ENCODE results near the gene CSTPP1.
"Not testable (repeated sequence)": the region's sequence is repeated elsewhere in the genome, so short reads cannot be mapped to it uniquely, and the experiment has no call there.

The CSTPP1 gene

DNA sequence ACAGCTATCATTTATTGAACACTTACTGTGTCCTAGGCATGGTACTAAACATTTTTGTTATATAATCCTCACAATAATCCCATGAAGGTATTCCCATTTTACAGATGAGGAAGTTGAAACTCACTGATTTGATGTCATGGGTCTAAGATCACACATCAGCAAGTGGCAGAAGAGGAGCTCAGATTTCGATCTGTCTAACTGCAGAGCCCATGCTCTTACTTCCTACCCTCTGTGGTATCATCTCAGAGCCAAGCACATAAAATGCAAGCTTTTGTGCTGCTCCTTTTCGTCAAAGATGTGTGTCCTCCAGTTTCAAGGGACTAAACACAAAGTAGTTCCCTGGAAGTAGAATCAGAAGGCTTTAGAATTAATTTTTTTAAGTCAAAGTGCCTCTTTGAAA, 169.0 kb downstream of the CSTPP1 start:
- DNase-seq: no peak

DNA sequence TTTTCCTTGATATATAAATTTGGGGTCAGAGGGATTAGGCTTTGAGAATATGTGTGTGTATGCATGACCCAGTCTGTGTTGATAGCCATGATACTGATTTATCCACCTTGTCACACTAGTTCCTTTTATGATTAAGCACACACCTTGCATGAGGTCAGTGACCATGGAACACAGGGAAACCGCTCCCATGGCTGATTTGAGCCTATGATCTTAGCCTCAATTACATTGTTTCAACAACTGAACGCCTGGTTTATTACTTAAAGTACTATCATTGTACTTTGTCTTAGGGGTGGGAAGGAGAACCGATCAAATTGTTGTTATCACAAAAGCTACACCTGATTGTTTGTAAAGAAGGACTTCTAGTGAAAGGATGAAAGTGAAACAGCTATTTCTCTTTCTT, 169.4 kb downstream of the CSTPP1 start:
- no peak for DNase-seq

DNA sequence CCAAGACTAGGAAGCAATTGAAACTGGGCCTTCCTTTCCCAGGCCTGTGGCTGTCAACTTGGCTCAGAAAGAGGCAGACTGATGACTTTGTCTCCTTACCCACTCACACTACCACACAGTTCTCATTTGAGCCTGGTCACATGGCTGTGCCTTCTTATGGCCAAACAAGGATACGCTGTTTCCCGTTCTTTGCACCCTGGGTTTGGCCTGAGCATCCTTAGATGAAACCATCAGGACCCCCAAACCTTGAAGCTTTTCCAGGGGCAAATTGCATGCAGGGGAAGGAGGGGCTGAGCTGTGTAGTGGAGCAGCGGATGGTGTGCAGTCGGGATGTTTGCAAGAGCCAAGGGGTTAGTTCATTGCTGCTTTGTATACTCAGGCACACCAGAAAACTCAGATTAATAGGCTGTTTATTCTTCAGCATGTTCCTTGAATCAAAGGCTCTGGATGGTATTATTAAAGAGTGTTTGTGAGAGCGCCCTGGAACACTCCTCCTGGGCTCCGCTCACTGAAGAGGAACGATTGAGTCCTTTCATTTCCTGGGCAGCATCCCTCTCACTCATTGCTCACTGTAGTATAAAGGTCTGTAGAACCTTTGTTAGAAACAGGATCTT, 170.3 kb downstream of the CSTPP1 start:
- DNase-seq: no peak

DNA sequence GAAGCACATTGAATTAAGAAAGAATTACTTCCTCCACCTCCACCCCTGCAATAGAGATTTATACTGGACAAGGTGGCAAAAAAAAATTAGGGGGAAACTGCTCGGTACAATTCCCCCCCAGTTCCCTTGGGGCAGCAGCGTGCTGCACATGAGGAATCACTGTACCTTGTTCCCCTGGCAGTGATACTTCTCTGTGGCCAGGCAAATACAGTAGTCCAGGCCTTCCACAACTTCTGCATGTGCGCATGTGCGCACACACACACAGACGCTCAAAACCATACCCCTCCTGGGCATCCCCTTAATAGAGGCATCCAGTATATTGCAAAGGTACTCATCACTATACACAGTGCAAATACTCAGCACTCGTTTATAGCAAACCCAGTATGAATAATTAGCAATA, 171.2 kb downstream of the CSTPP1 start:
- no peak for DNase-seq

DNA sequence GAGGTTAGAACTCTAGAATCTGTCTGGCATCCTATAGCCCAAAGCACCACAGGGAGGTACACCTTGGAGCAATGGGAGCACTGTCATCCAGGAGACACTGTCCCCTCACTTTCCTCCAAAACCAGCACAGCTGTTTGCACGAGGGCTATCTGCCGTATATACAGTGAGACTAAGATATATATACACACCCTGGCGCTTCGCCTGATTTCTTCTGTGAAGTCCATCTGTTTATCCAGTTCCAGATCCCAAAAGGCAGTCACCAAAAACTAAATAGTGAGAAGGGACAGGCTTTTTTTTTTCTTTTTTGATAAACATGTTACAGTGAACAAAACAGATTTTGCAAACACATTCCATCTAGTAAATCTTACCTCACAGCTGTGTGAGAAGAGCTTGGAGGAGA, 171.7 kb downstream of the CSTPP1 start:
- no peak for DNase-seq

DNA sequence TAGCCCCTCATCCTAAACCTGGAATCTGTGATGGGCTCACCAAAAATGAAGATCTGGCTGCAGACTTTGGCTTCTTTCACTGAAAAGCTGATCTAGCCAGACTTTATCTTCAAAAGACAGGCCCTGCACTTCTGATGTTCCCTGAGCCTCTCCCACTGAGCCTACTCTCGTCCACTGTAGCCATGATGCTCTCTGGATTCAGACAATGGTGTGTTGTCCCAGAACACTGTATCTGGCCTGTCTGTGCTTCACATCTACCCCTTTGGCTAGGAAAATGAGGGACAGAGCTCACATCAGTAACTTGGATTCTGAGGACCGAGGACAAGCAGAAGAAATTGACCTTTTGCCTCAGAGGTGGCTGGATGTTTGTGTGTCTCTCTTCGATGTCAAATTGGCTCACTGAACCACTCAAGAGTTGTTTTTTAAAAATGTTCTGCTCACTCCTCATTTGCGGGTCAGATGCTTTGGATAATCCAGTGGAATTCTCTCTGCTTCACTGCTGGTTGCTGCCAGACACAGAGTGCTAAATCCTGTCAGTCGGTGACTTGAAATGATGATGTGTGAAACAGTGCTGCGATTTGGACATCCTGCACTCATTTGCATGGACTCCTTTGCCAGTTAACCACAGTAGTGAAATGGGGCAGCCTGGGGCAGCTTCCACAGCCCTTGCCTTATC, 172.6 kb downstream of the CSTPP1 start:
- DNase-seq: no peak

DNA sequence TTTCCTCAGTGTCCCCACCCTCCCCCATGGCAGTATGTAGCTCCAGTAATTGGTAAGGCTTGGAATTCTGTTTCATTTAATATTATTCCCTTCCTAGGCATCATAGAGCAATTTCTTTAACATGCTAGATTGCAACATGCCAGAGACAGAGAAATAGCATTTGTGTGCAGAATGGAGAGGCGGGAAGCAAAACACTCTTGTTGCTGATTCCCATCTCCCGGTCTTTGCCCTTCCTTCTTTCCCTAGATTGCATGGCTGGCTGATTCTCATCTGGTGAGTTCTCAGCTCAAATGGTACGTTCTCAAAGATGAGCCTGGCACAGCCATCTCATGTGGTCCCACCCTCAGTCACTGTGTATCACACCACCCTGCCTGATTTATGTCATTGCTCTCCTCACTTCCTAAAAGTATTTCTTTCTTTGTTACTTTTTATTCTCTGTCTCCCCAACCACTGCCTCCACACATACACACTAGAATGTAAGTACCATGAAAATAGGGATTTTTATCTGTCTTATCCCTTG, 173.2 kb downstream of the CSTPP1 start:
- no peak for DNase-seq

DNA sequence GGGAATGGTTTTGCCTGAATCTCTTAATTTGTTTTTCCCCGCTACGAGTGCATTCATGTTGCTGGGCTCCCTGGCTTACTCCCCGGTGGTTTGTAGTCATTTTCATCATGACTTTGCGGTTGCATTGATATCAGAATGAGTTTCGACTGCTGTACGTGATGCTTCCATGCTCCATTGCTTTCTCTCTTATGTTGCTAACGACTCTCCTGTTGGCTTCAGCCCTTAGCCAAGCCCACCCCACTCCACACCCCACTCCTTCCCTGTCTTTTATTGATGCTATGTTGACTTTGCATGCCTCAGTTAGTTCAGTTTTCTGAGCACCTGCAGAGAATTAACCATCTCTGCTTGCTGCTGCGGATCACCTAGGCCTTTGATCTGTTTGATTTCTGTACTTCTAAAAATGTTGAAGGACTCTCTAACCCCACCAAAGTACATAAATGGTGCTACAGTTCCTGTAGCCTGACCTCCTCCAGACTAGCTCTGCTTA, 174.8 kb downstream of the CSTPP1 start:
- no peak for DNase-seq

DNA sequence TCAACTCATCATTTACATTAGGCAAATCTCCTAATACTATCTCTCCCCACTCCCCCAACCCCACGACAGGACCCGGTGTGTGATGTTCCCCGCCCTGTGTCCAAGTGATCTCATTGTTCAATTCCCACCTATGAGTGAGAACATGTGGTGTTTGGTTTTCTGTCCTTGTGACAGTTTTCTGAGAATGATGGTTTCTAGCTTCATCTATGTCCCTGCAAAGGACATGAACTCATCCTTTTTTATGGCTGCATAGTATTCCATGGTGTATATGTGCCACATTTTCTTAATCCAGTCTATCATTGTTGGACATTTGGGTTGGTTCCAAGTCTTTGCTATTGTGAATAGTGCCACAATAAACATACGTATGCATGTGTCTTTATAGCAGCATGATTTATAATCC, 176.4 kb downstream of the CSTPP1 start:
- DNase-seq: not testable (repeated sequence)

DNA sequence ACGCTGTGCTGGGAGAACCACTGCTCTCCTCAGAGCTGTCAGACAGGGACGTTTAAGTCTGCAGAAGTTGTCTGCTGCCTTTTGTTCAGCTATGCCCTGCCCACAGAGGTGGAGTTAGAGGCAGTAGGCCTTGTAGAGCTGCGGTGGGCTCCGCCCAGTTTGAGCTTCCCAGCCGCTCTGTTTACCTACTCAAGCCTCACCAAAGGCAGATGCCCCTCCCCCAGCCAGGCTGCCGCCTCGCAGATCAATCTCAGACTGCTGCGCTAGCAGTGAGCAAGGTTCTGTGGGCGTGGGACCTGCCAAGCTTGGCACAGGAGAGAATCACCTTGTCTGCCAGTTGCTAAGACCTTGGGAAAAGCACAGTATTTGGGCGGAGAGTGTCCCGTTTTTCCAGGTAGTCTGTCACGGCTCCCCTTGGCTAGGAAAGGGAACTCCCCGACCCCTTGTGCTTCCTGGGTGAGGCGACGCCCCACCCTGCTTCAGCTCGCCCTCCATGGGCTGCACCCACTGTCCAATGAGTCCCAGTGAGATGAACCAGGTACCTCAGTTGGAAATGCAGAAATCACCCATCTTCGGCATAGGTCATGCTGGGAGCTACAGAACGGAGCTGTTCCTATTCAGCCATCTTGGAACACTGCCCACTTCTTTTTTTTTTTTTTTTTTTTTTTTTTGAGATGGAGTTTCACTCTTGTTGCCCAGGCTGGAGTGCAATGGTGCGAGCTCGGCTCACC, 182.6 kb downstream of the CSTPP1 start:
- peak; percentile 37 for DNase-seq

DNA sequence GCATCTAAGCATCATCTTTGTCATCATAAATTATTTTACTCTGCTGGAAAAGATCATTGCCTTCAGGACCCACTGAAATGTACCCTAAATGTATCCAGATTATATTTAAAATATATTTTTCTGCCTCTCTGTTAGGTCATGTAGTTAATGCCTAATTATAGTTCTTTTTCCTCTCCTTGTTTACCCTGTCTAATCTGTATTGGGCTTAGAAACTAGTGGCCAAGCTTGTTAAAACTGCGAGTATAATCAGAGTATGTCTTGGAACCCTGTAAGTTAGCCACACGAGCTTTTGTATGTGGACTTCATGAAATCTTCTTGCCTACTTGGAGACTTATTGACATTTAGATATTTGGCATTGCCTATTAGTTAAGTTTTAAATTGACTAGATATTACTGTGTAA, 184.5 kb downstream of the CSTPP1 start:
- DNase-seq: no peak

DNA sequence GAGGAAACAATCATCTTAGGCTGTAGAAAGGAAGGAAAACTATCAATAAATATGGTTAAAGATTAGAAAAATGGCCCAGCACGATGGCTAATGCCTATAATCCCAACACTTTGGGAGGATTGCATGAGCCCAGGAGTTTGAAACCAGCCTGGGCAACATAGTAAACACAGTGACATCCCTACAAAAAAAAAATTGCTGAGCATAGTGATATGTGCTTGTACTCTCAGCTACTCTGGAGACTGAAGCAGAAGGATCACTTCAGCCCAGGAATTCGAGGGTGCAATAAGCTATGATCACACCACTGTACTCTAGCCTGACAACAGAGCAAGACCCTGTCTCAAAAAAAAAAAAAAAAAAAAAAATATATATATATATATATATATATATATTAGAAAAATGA, 185.2 kb downstream of the CSTPP1 start:
- no peak for DNase-seq

DNA sequence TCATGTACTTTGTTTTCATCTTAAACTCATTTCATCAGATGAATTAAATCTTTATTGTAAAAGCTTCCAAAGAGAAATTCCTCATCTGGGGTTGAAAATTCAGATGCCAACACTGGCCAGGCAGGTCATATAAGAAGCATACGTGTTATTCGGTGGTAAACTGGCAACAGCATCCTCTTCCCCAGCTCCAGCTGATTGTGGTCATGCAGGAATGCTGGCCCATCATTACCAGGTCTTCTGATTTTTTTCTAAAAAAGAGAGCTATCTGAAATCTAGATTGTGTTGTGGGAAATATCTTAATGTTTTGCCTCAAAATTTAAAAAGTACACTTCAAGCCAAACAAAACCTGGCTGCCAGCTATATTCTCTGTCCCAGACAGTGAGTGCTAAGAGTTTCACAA, 186.5 kb downstream of the CSTPP1 start:
- no peak for DNase-seq

DNA sequence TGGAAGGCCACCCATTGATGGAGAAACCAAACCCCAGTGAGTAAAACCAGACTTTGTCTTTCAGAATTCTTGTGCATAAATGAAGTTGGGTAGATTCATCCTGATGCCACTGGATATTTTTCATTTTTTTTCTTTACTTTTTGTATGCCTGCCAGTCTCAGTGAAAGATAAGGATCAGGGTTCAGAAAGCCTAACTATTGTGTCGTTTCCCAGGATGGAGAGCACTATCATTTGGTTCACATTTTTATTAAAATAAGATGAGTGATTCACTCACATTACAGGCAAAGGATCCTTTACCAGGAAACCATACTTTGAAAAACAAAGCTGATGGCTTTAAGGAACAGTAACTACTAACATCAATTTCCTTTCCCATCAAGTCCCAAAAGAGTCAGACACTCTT, 188.1 kb downstream of the CSTPP1 start:
- DNase-seq: no peak

DNA sequence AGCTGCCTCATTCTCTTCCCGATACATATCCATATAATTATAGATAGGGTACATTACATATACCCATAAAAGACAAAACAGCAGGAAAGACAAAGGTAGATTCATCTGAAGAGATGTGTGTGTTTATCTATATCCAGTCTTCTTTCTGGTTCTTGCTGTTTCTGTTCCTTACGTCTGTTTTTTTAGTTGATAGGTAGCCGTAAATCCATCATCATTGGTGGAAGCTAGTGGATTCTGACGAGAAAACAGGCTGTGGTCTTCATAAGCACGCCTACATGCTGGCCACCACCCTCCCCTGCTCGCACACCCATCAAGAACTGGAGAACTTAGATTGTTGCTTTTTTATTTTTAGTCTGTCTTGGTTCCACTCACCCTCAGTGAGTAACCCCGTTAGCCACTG, 188.5 kb downstream of the CSTPP1 start:
- DNase-seq: no peak

DNA sequence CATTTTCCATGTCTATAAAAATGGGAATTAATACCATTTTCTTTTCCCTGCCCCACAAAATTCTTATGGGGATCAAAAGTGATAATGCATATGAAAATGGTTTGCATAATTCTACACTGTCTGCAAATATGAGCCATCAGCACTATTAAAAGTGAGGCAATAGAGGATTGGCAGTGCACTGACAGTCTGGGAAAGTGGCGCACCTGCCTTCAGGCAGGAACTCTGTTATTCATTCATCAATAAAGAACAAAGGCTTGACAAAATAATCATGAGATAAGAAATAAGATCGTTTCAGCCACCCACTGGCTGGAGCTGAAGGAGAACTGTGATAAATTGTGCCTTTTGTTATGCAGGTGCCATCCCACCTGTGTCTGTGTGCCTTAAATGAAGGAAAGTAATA, 190.7 kb downstream of the CSTPP1 start:
- DNase-seq: no peak

DNA sequence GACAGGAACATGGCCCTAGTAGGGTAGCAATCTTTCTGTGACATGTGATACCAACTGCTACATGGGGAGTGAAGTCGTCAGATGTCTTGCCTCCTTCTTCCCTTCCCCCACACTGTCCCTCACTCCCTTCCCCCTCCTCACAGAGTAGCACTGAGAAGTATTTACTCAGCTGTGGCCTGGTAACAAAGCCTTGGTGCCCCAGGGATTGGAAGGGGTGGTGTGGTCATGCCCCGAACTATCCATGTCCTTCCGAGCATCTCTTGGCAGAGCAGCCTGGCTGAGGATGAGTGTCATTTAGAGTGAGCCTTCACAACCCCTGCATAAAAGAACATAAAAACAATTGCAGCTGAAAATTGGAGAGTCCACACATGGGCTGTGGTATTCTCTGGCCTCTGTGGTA, 194.0 kb downstream of the CSTPP1 start:
- DNase-seq: no peak

DNA sequence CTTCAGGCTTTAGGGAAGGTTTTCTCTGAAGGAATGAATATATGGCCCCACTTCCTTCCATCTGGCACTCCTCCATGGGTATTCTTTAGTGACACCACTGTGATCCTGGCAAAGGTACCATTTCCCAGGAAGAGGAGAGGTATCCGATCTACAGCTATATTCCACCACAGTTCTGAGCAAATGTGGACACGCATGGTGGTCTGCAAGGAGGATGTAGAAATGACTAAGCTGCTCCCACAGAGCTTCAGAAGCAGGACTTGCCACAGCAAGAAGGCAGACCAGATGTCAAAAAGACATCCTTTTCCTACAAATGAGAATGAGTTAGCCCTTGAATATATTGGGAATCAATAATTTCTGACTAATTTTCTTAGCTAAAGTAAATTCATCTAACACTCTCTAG, 194.6 kb downstream of the CSTPP1 start:
- no peak for DNase-seq

DNA sequence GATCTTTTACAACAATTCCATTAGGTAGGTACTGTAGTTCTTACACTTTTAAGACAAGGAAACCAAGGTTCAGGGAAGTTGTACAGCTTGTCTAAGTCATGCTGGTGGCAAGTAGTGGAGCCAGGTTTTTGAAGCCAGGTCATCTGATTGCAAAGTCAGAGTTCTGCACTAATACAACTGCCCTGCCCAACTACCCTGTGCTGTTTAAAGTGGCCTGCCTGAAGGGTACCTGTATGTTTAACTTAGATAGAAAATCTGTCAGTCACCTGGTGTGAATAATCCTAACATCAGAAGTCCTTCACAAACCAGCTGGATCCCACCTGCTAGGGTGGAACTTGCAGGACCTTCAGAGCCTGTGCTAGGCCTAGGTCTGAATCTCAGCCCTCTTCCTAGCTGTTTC, 195.9 kb downstream of the CSTPP1 start:
- no peak for DNase-seq

DNA sequence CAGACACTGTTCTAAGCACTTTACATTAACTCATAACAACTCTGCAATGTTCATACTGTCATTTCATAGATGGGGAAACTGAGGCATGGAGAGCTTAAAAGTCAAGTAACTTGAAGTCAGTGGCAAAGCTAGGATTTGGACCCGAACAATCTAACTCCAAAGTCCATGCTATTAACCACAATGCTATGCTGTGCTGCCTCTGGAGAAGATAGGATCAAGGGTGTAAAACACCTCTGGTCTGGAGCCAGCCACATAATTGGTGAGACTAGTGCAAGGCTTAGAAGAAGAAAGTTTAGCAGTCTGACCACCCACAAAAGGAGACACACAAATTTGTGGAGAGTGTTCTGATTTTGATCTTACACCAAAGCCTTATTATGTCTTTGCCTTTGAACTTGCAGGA, 196.4 kb downstream of the CSTPP1 start:
- DNase-seq: no peak

DNA sequence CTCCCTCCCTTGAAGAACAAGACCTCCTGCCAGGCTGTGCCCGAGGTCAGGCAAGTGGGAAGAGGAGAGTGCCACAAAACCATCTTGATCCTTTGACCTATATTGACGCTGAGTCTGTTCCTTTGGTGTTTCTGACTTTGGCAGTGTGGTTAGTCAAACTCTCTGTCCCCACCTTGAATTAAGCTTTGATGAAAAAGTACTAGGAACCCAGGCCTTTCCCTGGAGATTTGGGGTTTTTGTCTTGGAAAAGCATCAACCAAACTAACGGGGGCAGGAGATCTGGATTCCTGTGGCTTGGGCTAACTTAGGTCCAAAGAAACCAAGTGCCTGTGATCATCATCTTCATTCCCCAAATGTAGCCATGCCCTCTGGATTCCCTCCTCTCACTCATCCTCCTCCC, 199.8 kb downstream of the CSTPP1 start:
- DNase-seq: no peak

DNA sequence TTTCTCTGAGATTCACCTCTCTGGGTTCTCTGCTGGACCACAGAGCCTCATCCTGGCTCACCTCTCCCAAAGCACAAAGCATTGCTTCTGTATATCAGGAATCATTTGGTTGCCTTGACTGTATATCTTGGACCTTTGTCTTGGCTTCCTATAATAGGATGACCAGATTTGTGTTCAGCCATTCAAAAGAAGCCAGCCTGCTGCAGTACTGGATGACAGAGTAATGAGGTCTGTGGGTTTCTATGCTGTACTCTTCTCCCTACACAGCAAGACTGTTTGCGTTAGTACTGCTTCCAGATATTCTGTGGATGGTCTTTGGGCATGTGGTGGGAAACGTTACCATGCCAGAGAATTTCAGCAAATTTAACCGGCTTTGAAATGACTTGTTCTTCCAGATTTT, 200.4 kb downstream of the CSTPP1 start:
- no peak for DNase-seq

DNA sequence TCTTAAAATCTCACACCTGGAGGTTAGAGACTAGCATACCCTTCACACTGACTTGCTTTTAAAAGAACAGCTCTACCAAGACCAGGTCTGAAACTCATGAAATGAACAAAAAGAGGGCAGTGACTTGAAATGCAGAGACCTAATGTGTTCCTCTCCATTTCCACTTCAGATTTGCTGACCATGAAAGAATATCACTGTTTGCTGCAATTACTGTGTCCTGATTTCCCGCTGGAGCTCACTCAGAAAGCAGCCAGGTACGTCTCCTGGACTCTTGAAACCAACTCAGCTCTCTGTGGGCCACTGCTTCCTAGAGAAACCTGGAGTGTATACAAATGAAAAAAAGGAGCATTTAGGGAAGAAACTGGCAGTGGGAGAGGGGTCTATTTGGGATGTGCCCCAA, 200.9 kb downstream of the CSTPP1 start:
- no peak for DNase-seq

DNA sequence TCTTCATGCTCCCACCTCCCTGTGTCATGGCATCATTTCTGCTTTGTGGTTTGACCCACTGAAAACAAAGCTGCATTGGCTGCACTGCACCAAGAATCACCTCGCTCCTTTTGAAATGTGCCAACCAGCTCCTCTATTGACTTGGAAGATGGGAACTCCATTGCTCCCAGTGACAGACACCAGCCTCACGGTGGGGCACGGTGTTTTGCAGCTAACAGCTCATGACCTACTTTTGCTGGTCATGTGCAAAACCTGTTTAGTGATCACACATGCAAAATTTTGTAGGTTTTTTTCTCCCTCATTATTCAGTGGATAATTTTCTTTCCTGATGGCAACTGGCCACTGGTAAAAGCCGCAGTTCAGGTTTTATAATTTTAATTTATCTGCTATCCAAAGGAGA, 203.3 kb downstream of the CSTPP1 start:
- no peak for DNase-seq
